Measurements from ENCODE around the gene POLD1. TPM values are rescaled to one million over a fixed set of nuclear protein-coding genes. Genes with fewer than 3 reads are reported as not detected.

Gene POLD1
- total and polyA plus RNA-seq, 7 donors = 4.5 to 9.7 (median 6.9) TPM

- intact Hi-C loops (cut with DNase I) = loop anchor here in 1 of 2 donors (2.0 kb wide), 1 partner anchor 69 kb away; no protein-coding TSS in a partner anchor
- Histone ChIP-seq H3K4me3 (peak overlapping the region; percentile 79), H3K9me3 (no peaks in the 10 kb centered on the region), H3K4me1 (peaks cover 18% of the 10 kb centered on the region), H3K27me3 (ENCODE audit: insufficient read depth in 3 of 3, low read length in 2 of 3) (peaks cover 0 to 11% (median 0%) of the 10 kb centered on the region in 3 donors), H3K27ac (peak overlapping the region; percentile 87), H3K36me3 (ENCODE audit: insufficient read depth in 1 of 2, low read depth in 1 of 2) (peaks cover 0 to 16% of the 10 kb centered on the region in 2 donors)
- DNase-seq = peak; percentile 79 to 93
- TF ChIP-seq CTCF (IDR thresholded peaks at IDR 0.05) = no peak
- ATAC-seq = peak; percentile 72 to 86 (median 82)
- 1% methylated on average over 41 to 54 of the region's 54 CpGs for WGBS, 3 donors
Observed at GRCh38 chr19:50431343-50432220, 47.4 kb downstream of the POLD1 start.

- H3K4me1 ChIP-seq = peaks cover 18% of the 10 kb centered on the region
- H3K36me3 ChIP-seq (ENCODE audit: insufficient read depth in 1 of 2, low read depth in 1 of 2) = peaks cover 0 to 24% of the 10 kb centered on the region in 2 donors
- H3K27ac ChIP-seq = peak within 1 kb of the TSS; percentile 87
- peaks cover 0 to 11% (median 0%) of the 10 kb centered on the region in 3 donors for H3K27me3 ChIP-seq (ENCODE audit: insufficient read depth in 3 of 3, low read length in 2 of 3)
- ATAC-seq = peak; percentile 30 to 62 (median 39)
- DNase-seq = peak in 1 of 2 donors; percentile 70
- intact Hi-C loops (cut with DNase I) = loop anchor here in 1 of 2 donors (2.0 kb wide), 1 partner anchor 68 kb away; no protein-coding TSS in a partner anchor
- WGBS, 3 donors = 1 to 3% (median 2%) methylated on average over 35 to 40 of the region's 40 CpGs
- no peaks in the 10 kb centered on the region for H3K9me3 ChIP-seq
- peak within 1 kb of the TSS; percentile 79 for H3K4me3 ChIP-seq
- TF ChIP-seq CTCF (IDR thresholded peaks at IDR 0.05) = no peak
Observed at GRCh38 chr19:50432221-50433028, 48.3 kb downstream of the POLD1 start, which contains the start of gene MYBPC2. MYBPC2 (plus strand) TSS chr19:50432892; CDS start chr19:50432954, 62 bp downstream.

GRCh38 chr19:50433201-50434180, 49.3 kb downstream of the POLD1 start:
- H3K36me3 ChIP-seq (ENCODE audit: insufficient read depth in 1 of 2, low read depth in 1 of 2) = peaks cover 0 to 29% of the 10 kb centered on the region in 2 donors
- ATAC-seq (no peak), DNase-seq (no peak)
- peaks cover 0 to 11% (median 0%) of the 10 kb centered on the region in 3 donors for H3K27me3 ChIP-seq (ENCODE audit: insufficient read depth in 3 of 3, low read length in 2 of 3)
- intact Hi-C loops (cut with DNase I) = loop anchor here in 1 of 2 donors (2.0 kb wide), 1 partner anchor 67 kb away; no protein-coding TSS in a partner anchor
- H3K27ac ChIP-seq = peak overlapping the region; percentile 87
- WGBS, 3 donors = 35 to 57% (median 49%) methylated on average over 19 of the region's 19 CpGs
- H3K4me1 ChIP-seq = peaks cover 13% of the 10 kb centered on the region
- H3K9me3 ChIP-seq = no peaks in the 10 kb centered on the region
- peak overlapping the region; percentile 79 for H3K4me3 ChIP-seq
- TF ChIP-seq CTCF (IDR thresholded peaks at IDR 0.05) = no peak

- Histone ChIP-seq H3K9me3 (no peaks in the 10 kb centered on the region), H3K4me1 (peaks cover 13% of the 10 kb centered on the region), H3K27me3 (ENCODE audit: insufficient read depth in 3 of 3, low read length in 2 of 3) (peaks cover 0 to 11% (median 0%) of the 10 kb centered on the region in 3 donors), H3K4me3 (peak overlapping the region; percentile 79), H3K27ac (peak overlapping the region; percentile 87), H3K36me3 (ENCODE audit: insufficient read depth in 1 of 2, low read depth in 1 of 2) (peaks cover 0 to 29% of the 10 kb centered on the region in 2 donors)
- ATAC-seq = peak; percentile 48 to 76 (median 66)
- TF ChIP-seq CTCF (IDR thresholded peaks at IDR 0.05) = no peak
- peak in 1 of 2 donors; percentile 81 for DNase-seq
- intact Hi-C loops (cut with DNase I) = no loop called here
- WGBS, 3 donors = 14 to 21% (median 18%) methylated on average over 12 of the region's 12 CpGs
Observed at GRCh38 chr19:50434525-50434924, 50.4 kb downstream of the POLD1 start.

Measured in psoas muscle (tissue), 8 donors.